Stomach (tissue), 9 donors: Measurements from ENCODE around the gene CD99L2. TPM values are rescaled to one million over a fixed set of nuclear protein-coding genes. Genes with fewer than 3 reads are reported as not detected.
"Not testable (repeated sequence)": the region's sequence is repeated elsewhere in the genome, so short reads cannot be mapped to it uniquely, and the experiment has no call there.

Source experiments
- DNase-seq, 2 donors: peaks; one replicate each; pipeline versions ENCODE4 v3.0.0 to v3.0.0-alpha.2; 2013 to 2019
- H3K27ac ChIP-seq, 5 donors: fragments of 200-600 bp in 4 of 5; sonication (generic) in 4 of 5; one replicate each; pipeline ENCODE4 v1.5.1; 2013 to 2019; ENCODE audit warnings: mild to moderate bottlenecking in 1 of 5, moderate library complexity in 1 of 5
- H3K27me3 ChIP-seq, 3 donors: fragments of 200-600 bp; sonication (generic); one replicate each; pipeline ENCODE4 v1.5.1; 2017 to 2019; ENCODE audit warnings: mixed run types in 1 of 3
- H3K36me3 ChIP-seq, 4 donors: fragments of 200-600 bp; sonication (generic); 1 replicate in 3 of 4; 2 replicates in 1 of 4; pipeline ENCODE4 v1.5.1; 2016 to 2019
- H3K4me1 ChIP-seq, 4 donors: fragments of 200-600 bp; sonication (generic); one replicate each; pipeline ENCODE4 v1.5.1; 2016 to 2019
- H3K4me3 ChIP-seq, 4 donors: fragments of 200-600 bp; sonication (generic) in 3 of 4; one replicate each; pipeline ENCODE4 v1.5.1; 2016 to 2019; ENCODE audit warnings: mild to moderate bottlenecking in 1 of 4
- H3K9me3 ChIP-seq, 4 donors: fragments of 200-600 bp; sonication (generic); one replicate each; pipeline ENCODE4 v1.5.1; 2016 to 2019
- EP300 ChIP-seq: sonication (generic); formaldehyde crosslinking; IDR thresholded peaks from one replicate; pipeline ENCODE4 v1.6.1; 2017; ENCODE audit warnings: antibody characterized with exemption
- POLR2A ChIP-seq, 4 donors: fragments of 450-650 bp; IDR thresholded peaks; one replicate each; pipeline ENCODE4 v1.6.1; 2016; ENCODE audit warnings: antibody characterized with exemption in 4 of 4, control low read depth in 2 of 4, mild to moderate bottlenecking in 1 of 4, moderate library complexity in 1 of 4
- POLR2AphosphoS5 ChIP-seq, 3 donors: sonication (generic); formaldehyde crosslinking; IDR thresholded peaks; one replicate each; pipeline ENCODE4 v1.6.1; 2016; ENCODE audit warnings: antibody characterized with exemption in 3 of 3
- WGBS, 5 donors: extraction: QIAGEN DNeasy Blood & Tissue Kit in 3 of 5; methylation state at CpG; one replicate each; pipeline versions ENCODE4 v1.1.5 to v1.1.7; 2013 to 2018; 5-methylcytosine and 5-hydroxymethylcytosine counted together
- intact Hi-C: fragments of 100-400 bp; cut with DNase I; formaldehyde crosslinking; loops from one replicate; pipeline ENCODE4 v1.15.1; 2023; ENCODE audit warnings: low total_unique reads
- polyA plus RNA-seq, 3 donors: library from polyadenylated mRNA; stranded (reverse); fragments of 200-250 nt; gene quantifications; one replicate each; pipeline ENCODE4 v1.2.3, GENCODE V29; 2013
- total RNA-seq, 5 donors: library from RNA; depleted of rRNA; stranded (reverse); fragments of >200 nt; gene quantifications; one replicate each; pipeline versions ENCODE4 v1.1.0 to v1.2.3, GENCODE V29; 2014 to 2016
- TF ChIP-seq, protein P1 (sequence below), 7 experiments: fragments of 450-650 bp in 4 of 7; fragments of 200-600 bp in 3 of 7; sonication (generic) in 3 of 7; IDR thresholded peaks; one replicate each; pipeline ENCODE4 v1.5.1; 2016 to 2019; ENCODE audit warnings: antibody characterized with exemption in 7 of 7, control low read depth in 2 of 7, mild to moderate bottlenecking in 1 of 7
- donor health status: healthy with polysubstance abuse.
- donor health status: Bipolar disorder and iron deficiency.
- donor health status: healthy.

The CD99L2 gene
- total and polyA plus RNA-seq, 8 donors: 3.5 to 40.6 (median 13.7) TPM

DNA sequence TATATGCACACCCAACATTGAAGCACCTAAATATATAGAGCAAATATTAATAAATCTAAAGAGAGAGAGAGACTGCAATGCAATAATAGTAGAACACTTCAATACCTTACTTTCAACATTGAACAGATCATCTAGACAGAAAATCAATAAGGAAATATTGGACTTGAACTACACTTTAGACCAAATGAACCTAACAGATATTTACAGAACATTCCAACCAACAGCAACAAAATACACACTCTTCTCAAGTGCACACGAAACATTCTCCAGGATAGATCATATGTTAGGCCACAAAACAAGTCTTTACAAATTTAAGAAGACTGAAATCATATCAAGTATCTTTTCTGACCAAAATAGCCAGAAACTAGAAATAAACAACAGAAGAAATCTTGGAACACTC lies 66.6 kb downstream of the CD99L2 start:
- TF ChIP-seq POLR2AphosphoS5 (IDR thresholded peaks at IDR 0.05): no peak
- TF ChIP-seq POLR2A (IDR thresholded peaks at IDR 0.05): no peak
- no peak for TF ChIP-seq EP300
- peaks cover 0 to 9% (median 0%) of the 10 kb centered on the region in 4 donors for H3K9me3 ChIP-seq
- intact Hi-C loops: no loop called here
- H3K4me1 ChIP-seq: no peaks in the 10 kb centered on the region
- WGBS, 5 donors: 63 to 84% (median 69%) methylated on average over 1 of the region's 1 CpG
- H3K27ac ChIP-seq: no peak overlapping the region
- H3K4me3 ChIP-seq: no peak overlapping the region
- H3K27me3 ChIP-seq: no peaks in the 10 kb centered on the region
- DNase-seq: no peak
- peaks cover 0 to 12% (median 8%) of the 10 kb centered on the region in 4 donors for H3K36me3 ChIP-seq

DNA sequence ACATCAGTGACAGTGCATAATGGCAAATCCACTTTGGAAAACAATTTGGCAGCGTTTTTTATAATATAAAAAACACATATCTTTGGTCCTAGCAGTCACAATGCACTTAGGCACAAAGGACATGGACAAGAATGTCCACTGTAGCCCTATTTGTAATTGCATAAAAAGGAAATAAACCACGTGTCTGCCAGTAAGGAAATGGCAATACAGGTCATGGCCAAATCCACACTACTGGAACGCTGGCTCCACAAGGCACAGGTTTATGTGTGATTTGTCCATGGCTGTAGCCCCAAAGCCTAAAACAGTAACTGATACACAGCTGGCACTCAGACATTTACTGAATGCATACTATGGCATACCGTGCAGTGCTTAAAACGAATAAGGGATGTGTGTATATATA lies 69.7 kb downstream of the CD99L2 start:
- peaks cover 0 to 12% (median 8%) of the 10 kb centered on the region in 4 donors for H3K36me3 ChIP-seq
- H3K4me1 ChIP-seq: no peaks in the 10 kb centered on the region
- TF ChIP-seq POLR2A (IDR thresholded peaks at IDR 0.05): no peak
- TF ChIP-seq, protein P1, sequence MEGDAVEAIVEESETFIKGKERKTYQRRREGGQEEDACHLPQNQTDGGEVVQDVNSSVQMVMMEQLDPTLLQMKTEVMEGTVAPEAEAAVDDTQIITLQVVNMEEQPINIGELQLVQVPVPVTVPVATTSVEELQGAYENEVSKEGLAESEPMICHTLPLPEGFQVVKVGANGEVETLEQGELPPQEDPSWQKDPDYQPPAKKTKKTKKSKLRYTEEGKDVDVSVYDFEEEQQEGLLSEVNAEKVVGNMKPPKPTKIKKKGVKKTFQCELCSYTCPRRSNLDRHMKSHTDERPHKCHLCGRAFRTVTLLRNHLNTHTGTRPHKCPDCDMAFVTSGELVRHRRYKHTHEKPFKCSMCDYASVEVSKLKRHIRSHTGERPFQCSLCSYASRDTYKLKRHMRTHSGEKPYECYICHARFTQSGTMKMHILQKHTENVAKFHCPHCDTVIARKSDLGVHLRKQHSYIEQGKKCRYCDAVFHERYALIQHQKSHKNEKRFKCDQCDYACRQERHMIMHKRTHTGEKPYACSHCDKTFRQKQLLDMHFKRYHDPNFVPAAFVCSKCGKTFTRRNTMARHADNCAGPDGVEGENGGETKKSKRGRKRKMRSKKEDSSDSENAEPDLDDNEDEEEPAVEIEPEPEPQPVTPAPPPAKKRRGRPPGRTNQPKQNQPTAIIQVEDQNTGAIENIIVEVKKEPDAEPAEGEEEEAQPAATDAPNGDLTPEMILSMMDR (IDR thresholded peaks at IDR 0.05): no peak
- H3K27ac ChIP-seq: no peak overlapping the region
- H3K4me3 ChIP-seq: no peak overlapping the region
- intact Hi-C loops: no loop called here
- H3K9me3 ChIP-seq: peaks cover 0 to 9% (median 3%) of the 10 kb centered on the region in 4 donors
- no peaks in the 10 kb centered on the region for H3K27me3 ChIP-seq
- DNase-seq: no peak
- WGBS, 5 donors: 68 to 95% (median 81%) methylated on average over 5 of the region's 5 CpGs

- intact Hi-C loops, H3K27me3 ChIP-seq, H3K27ac ChIP-seq, H3K4me3 ChIP-seq, H3K4me1 ChIP-seq, DNase-seq, H3K9me3 ChIP-seq: not testable (repeated sequence)
- H3K36me3 ChIP-seq: peaks cover 0 to 12% (median 8%) of the 10 kb centered on the region in 4 donors
These were observed 74.1 kb downstream of the CD99L2 start for GRCh38 chrX:150824352-150824751.

DNA sequence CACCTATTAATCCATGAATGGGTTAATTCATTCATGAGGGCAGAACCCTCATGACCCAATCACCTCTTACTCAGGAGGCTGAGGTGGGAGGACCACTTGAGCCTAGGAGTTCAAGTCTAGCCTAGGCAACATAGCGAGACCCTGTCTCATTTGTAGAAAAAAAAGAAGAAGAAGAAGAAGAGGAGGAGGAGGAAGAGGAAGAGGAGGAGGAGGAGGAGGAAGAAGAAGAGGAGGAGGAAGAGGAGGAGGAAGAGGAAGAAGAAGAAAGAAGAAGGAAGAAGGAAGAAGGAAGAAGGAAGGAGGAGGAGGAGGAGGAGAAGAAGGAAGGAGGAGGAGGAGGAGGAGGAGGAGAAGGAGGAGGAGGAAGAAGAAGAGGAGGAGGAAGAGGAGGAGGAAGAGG lies 74.6 kb downstream of the CD99L2 start:
- H3K4me3 ChIP-seq, intact Hi-C loops, DNase-seq, H3K9me3 ChIP-seq, H3K4me1 ChIP-seq, H3K27me3 ChIP-seq, H3K27ac ChIP-seq: not testable (repeated sequence)
- H3K36me3 ChIP-seq: peaks cover 0 to 12% (median 7%) of the 10 kb centered on the region in 4 donors
- 86 to 100% (median 93%) methylated on average over 1 of the region's 1 CpG for WGBS, 5 donors

GRCh38 chrX:150821971-150822370 lies 76.5 kb downstream of the CD99L2 start:
- intact Hi-C loops: no loop called here
- WGBS, 5 donors: 88 to 99% (median 92%) methylated on average over 2 of the region's 2 CpGs

DNA sequence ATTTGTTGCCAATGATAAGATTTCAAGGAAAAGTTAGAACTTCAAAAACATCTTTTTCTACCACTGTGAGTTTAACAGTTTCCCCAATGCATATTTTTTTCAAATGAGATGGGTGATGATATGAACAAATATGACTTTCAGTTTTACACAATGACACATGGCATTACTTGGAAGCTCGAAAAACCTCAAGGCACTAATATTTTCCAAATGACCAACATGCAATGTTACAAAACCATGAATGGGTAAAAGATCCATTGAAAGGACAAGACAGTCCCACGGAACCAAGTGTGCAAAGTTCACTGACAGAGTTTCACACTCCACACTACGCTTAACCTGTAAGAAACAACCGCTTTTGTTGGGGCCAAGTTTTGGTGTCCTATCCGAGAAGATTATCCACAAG lies 84.5 kb downstream of the CD99L2 start:
- Histone ChIP-seq H3K4me3 (no peak overlapping the region), H3K36me3 (peaks cover 0 to 3% (median 0%) of the 10 kb centered on the region in 4 donors), H3K27me3 (no peaks in the 10 kb centered on the region), H3K9me3 (no peaks in the 10 kb centered on the region), H3K4me1 (no peaks in the 10 kb centered on the region), H3K27ac (no peak overlapping the region)
- 75 to 92% (median 91%) methylated on average over 5 of the region's 5 CpGs for WGBS, 5 donors
- no peak for DNase-seq
- intact Hi-C loops: no loop called here
- TF ChIP-seq POLR2AphosphoS5 (IDR thresholded peaks at IDR 0.05) (no peak), EP300 (no peak), POLR2A (IDR thresholded peaks at IDR 0.05) (no peak)
- TF ChIP-seq, protein P1 (IDR thresholded peaks at IDR 0.05): no peak

More at GRCh38 chrX:150821971-150822370, 76.5 kb downstream of the CD99L2 start:
- H3K9me3 ChIP-seq: peaks cover 0 to 9% (median 3%) of the 10 kb centered on the region in 4 donors
- H3K27me3 ChIP-seq: no peaks in the 10 kb centered on the region
- H3K4me1 ChIP-seq: no peaks in the 10 kb centered on the region
- no peak for TF ChIP-seq POLR2AphosphoS5 (IDR thresholded peaks at IDR 0.05)
- H3K36me3 ChIP-seq: no peaks in the 10 kb centered on the region
- DNase-seq: no peak
- no peak overlapping the region for H3K4me3 ChIP-seq
- H3K27ac ChIP-seq: no peak overlapping the region
